BJ (cell line): ENCODE data around the gene CDX2. TPM values are rescaled to one million over a fixed set of nuclear protein-coding genes. Genes with fewer than 3 reads are reported as not detected.

Experiments
- CTCF ChIA-PET: fragments of 350-600 bp; formaldehyde crosslinking; extraction: SDS; loops from one replicate; lab custom pipeline; 2021; ENCODE audit warnings: antibody characterized with exemption, inconsistent platforms; lab: Yijun Ruan, JAX
- POLR2A ChIA-PET: fragments of 300-600 bp; sonication (Branson Sonifier 250); formaldehyde crosslinking; extraction: SDS; loops from one replicate; lab custom pipeline; 2021; ENCODE audit warnings: antibody characterized with exemption; lab: Charles Lee
- DNase-seq: peaks from one replicate; pipeline ENCODE4 v3.0.0-alpha.2; 2011; ENCODE audit warnings: low read depth
- H3K27me3 ChIP-seq: 2 replicates; pipeline ENCODE4 v1.6.0; 2011; ENCODE audit warnings: low read length; ENCODE audit not compliant: control insufficient read depth, insufficient read depth
- H3K36me3 ChIP-seq: 2 replicates; pipeline ENCODE4 v1.5.1; 2011; ENCODE audit warnings: low read length; ENCODE audit not compliant: control insufficient read depth, insufficient read depth
- H3K4me3 ChIP-seq: 2 replicates; pipeline ENCODE4 v1.5.1; 2011; ENCODE audit warnings: low read depth, mild to moderate bottlenecking, control low read depth, low read length
- CTCF ChIP-seq: IDR thresholded peaks from 2 replicates; pipeline ENCODE4 v1.5.1; 2011; ENCODE audit warnings: low read depth, mild to moderate bottlenecking, control low read depth, inconsistent platforms, low read length, moderate library complexity; ENCODE audit not compliant: insufficient read depth
- polyA plus RNA-seq: library from polyadenylated mRNA; depleted of rRNA; stranded (reverse); fragments of >200 nt; gene quantifications from 2 replicates; pipeline ENCODE4 v1.2.3, GENCODE V29; 2011

Gene CDX2
- polyA plus RNA-seq, 1 experiment, result not detected

DNA sequence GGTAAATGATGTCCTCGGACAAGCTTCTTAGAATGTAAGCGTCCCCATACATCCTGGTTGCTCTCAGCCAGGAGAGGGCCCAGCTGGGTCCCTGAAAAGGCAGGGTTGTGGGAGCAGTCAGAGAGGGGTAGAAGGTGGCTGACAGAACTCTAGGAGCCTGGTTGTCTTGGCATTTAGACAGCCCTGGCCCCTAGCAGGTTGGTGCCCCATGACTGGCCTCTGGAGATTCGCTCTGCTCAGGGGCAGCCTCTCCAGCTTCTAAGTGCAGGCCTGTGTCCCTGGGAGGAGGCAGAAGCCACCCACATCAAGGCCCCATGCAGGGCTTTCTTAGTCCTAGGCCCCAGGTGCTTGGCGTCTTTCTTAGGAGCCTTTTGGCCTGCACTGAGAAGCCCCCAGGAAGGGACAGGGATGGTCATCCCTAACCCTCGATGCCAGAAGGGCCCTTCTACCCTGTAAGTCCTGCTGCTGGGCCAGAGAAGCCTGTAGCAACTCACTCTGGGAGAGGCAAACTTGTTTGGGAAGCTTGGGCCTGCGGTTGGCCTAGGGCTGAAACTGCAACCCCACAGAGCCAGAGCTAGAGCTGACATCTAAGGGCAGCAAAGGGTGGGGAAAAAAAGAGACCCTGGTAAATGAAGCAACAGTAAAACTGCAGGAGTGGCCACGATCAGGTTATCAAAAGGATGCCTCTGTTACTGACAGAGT, 2.8 kb upstream of the CDX2 start:
- no peak overlapping the region for H3K4me3 ChIP-seq
- no peak for DNase-seq
- POLR2A ChIA-PET, result no interaction called here
- peaks cover 81% of the 10 kb centered on the region for H3K27me3 ChIP-seq
- CTCF ChIA-PET, result interaction anchor here (0.7 to 3.0 kb wide), 7 partner anchors 11 to 609 kb away, joined by 3 to 11 read pairs (median 3); no protein-coding TSS in a partner anchor
- H3K36me3 ChIP-seq, result no peaks in the 10 kb centered on the region
- TF ChIP-seq CTCF, result no peak

DNA sequence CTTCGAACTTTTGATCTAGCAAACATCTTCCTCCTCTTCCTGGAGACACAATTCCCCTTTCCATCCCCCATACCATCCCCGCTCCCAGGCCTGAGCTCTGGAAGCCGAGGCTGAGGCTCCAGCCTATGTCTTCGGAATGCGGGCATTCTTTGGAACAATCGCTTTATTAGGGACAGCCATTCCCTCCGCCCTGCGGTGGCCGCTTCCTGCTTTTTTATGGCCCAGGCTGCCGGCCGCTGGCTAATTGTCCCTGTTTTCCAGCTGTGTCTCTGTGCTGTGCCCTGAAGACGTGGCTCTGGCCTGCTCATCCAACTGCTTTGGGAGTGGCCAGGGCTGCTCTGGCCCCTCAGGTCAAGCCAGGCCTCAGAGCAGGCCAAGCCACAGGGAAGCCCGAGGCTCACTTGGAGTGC, 2.1 kb upstream of the CDX2 start:
- no peak for DNase-seq
- Histone ChIP-seq H3K4me3 (no peak overlapping the region), H3K36me3 (no peaks in the 10 kb centered on the region), H3K27me3 (peaks cover 82% of the 10 kb centered on the region)
- ChIA-PET POLR2A (no interaction called here), CTCF (interaction anchor here (0.7 to 3.0 kb wide), 7 partner anchors 12 to 609 kb away, joined by 3 to 11 read pairs (median 3); no protein-coding TSS in a partner anchor)
- TF ChIP-seq CTCF, result no peak

GRCh38 chr13:27970382-27971235, 1.5 kb upstream of the CDX2 start:
- no peak overlapping the region for H3K4me3 ChIP-seq
- DNase-seq, result no peak
- TF ChIP-seq CTCF, result no peak
- POLR2A ChIA-PET, result no interaction called here
- CTCF ChIA-PET, result interaction anchor here (1.2 to 3.0 kb wide), 3 partner anchors 17 to 142 kb away, joined by 4 to 11 read pairs (median 5); no protein-coding TSS in a partner anchor
- H3K27me3 ChIP-seq, result peaks cover 82% of the 10 kb centered on the region
- no peaks in the 10 kb centered on the region for H3K36me3 ChIP-seq

GRCh38 chr13:27969866-27970229, 733 bp upstream of the CDX2 start:
- ChIA-PET CTCF (interaction anchor here (1.2 to 3.0 kb wide), 2 partner anchors 16 to 141 kb away, joined by 4 to 11 read pairs; no protein-coding TSS in a partner anchor), POLR2A (no interaction called here)
- Histone ChIP-seq H3K27me3 (peaks cover 81% of the 10 kb centered on the region), H3K4me3 (no peak overlapping the region), H3K36me3 (no peaks in the 10 kb centered on the region)
- no peak for TF ChIP-seq CTCF
- no peak for DNase-seq
